Measurements from ENCODE around the gene LRRC66. TPM values are rescaled to one million over a fixed set of nuclear protein-coding genes. Genes with fewer than 3 reads are reported as not detected.

LRRC66 gene
- total RNA-seq, 1 donor from 2014 or later = 0.32 TPM

DNA sequence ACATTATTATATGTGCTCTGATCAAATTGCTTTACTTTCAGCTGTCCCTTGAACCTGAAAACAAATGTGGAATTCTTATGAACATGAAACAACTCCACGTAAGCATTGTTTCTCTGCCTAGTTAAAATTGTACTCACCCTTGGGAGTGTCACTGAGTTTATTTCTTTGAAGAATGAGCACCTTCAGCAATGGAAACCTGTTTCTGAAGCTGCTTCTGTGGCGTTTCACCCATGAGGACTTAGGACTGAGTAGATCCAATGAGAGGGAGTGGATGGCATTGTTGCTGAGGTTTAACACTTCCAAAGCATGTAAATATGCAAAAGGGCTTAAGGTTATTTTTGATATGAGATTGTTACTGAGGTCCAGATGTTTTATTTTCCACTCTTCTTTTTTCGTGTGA lies 3.2 kb downstream of the LRRC66 start:
- DNase-seq (no peak), ATAC-seq (ENCODE audit: poor library complexity) (no peak)
- intact Hi-C loops (cut with DNase I) = no loop called here

DNA sequence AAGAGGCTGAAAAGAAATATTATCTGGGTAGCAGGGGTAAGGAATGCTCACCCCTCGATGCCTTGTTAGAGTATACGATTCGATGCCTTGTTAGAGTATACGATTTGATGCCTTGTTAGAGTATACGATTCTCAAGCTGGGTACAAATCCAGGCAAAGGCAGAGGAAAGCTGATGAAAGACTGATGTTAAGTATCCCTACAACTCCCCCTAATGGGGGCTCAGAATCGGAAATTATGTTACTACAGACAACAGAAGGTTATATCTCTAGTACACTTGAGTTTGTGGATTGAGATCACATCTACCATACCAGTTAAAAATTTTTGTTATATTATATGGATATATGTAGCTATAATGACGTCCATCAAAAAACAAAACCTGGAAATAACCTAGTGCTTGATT lies 4.8 kb downstream of the LRRC66 start:
- no peak for DNase-seq
- intact Hi-C loops (cut with DNase I) = no loop called here
- ATAC-seq (ENCODE audit: poor library complexity) = no peak

DNA sequence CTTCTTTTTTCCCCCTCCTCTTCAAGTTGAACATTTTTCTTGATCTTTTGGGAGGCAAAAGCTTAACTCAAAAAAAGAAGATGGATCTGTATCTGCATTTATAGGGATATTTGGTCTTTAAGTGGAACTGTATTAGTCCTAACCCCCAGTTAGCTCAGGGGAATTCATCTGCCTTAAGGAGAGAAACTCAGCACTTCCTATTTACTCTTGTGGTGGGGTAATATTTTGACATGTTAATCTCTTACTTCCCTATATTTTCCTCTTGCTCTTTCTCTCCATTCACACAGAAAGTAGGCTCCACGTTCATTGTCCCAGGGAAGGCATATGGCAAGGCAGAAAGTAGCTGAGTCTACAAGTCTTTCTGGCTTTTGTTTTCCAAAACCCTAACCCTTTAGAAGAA lies 5.3 kb downstream of the LRRC66 start:
- no peak for ATAC-seq (ENCODE audit: poor library complexity)
- intact Hi-C loops (cut with DNase I) = no loop called here
- DNase-seq = no peak

GRCh38 chr4:52012651-52013050 lies 7.5 kb downstream of the LRRC66 start:
- DNase-seq (no peak), ATAC-seq (ENCODE audit: poor library complexity) (no peak)
- intact Hi-C loops (cut with DNase I) = no loop called here

DNA sequence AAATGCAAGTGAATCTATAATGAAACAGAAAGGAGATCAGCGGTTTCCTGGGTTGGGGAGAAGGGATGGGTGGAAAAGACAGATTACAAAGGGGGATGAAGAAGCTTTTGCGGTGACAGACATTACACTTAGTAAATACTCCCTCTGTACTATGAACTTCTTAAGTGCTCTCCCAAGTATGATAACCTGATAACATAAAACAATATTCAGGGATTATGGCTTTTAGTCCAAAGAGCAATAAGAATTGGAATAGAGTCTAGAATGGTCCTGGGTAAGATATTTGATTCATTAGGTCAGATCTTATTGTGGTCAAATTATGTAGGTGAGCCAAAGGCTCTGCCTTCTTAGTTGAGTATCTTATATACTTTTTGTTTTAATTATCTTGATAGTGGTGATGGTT lies 9.2 kb downstream of the LRRC66 start:
- DNase-seq = no peak
- ATAC-seq (ENCODE audit: poor library complexity) = no peak
- intact Hi-C loops (cut with DNase I) = no loop called here

DNA sequence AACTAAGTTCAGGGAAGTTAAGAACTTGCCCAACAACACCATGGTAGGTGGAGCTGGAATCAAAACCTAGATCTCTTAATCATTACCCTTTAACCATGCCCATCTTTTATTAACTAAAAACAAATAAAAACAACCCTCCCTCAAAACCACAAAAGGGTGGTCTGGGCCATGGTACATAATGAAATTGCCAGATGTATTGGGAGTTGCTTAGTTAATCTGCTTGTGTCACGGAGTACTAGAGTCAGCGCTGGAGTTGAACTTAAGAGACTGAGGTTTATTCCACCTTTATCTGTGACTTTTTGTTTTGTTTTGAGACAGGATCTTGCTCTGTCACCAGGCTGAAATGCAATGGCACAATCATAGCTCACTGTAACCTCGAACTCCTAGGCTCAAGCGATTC lies 13.3 kb downstream of the LRRC66 start:
- DNase-seq (no peak), ATAC-seq (ENCODE audit: poor library complexity) (no peak)
- intact Hi-C loops (cut with DNase I) = no loop called here

- intact Hi-C loops (cut with DNase I) = no loop called here
- no peak for DNase-seq
- ATAC-seq (ENCODE audit: poor library complexity) = no peak
Observed at GRCh38 chr4:52005604-52006273, 14.4 kb downstream of the LRRC66 start.

- DNase-seq (no peak), ATAC-seq (ENCODE audit: poor library complexity) (no peak)
- intact Hi-C loops (cut with DNase I) = no loop called here
Observed at GRCh38 chr4:52004414-52004813, 15.7 kb downstream of the LRRC66 start.

GRCh38 chr4:52001616-52002015 lies 18.5 kb downstream of the LRRC66 start:
- intact Hi-C loops (cut with DNase I) = no loop called here
- DNase-seq = no peak
- ATAC-seq (ENCODE audit: poor library complexity) = no peak

GRCh38 chr4:51999250-51999649 lies 20.9 kb downstream of the LRRC66 start:
- no peak for DNase-seq
- intact Hi-C loops (cut with DNase I) = no loop called here
- ATAC-seq (ENCODE audit: poor library complexity) = no peak

GRCh38 chr4:51998837-51999236 lies 21.3 kb downstream of the LRRC66 start:
- DNase-seq (no peak), ATAC-seq (ENCODE audit: poor library complexity) (no peak)
- intact Hi-C loops (cut with DNase I) = no loop called here

DNA sequence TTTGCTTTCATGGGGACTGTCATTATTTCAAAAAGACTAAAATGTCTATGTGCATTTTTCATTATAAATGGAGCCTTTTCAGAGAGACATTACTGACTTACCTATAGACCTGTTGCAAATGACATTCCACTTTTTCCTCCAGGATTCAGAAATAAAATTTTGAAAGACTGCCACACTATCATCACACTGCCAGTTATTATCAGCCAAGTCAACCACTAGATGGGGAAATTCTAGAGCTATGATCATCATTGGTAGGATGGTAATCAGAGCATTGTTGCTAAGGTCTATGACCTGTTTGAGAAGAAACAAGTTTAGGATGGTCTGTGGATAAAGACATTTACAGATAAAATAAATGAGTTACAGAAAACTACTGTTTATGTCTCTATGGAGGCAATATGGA lies 22.5 kb downstream of the LRRC66 start:
- intact Hi-C loops (cut with DNase I) = no loop called here
- ATAC-seq (ENCODE audit: poor library complexity) (no peak), DNase-seq (no peak)

- ATAC-seq (ENCODE audit: poor library complexity) (no peak), DNase-seq (no peak)
- intact Hi-C loops (cut with DNase I) = no loop called here
Observed at GRCh38 chr4:51995647-51996220, 24.4 kb downstream of the LRRC66 start.

DNA sequence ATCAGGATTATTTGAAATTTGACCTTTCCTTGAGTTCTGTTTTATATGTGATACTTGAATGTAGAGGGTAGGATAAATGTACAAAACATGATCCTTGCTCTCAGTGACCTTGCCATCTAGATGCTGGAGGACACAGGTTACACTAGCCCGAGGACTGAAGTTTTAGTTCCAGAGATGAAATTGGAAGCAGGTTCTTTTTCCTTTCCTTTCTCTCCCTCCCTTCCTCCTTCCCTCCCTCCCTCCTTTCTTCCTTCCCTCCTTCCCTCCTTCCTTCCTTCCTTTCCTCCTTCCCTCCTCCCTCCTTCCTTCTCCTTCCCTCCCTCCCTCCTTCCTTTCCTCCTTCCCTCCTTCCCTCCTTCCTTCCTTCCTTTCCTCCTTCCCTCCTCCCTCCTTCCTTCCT lies 54.3 kb downstream of the LRRC66 start:
- no peak for DNase-seq
- ATAC-seq (ENCODE audit: poor library complexity) = no peak
- intact Hi-C loops (cut with DNase I) = no loop called here

- no peak for ATAC-seq (ENCODE audit: poor library complexity)
- intact Hi-C loops (cut with DNase I) = no loop called here
Observed at GRCh38 chr4:51963841-51964517, 56.2 kb downstream of the LRRC66 start.

GRCh38 chr4:51960486-51960885 lies 59.7 kb downstream of the LRRC66 start:
- intact Hi-C loops (cut with DNase I) = no loop called here
- DNase-seq (no peak), ATAC-seq (ENCODE audit: poor library complexity) (no peak)

More at GRCh38 chr4:51963841-51964517, 56.2 kb downstream of the LRRC66 start:
- DNase-seq = no peak

- ATAC-seq (ENCODE audit: poor library complexity) (no peak), DNase-seq (no peak)
- intact Hi-C loops (cut with DNase I) = no loop called here
Observed at GRCh38 chr4:51958199-51958968, 61.8 kb downstream of the LRRC66 start.

All from Right ventricle myocardium superior (tissue), 1 donor.